Measurements from ENCODE around the gene CD74.
"Not testable (repeated sequence)": the region's sequence is repeated elsewhere in the genome, so short reads cannot be mapped to it uniquely, and the experiment has no call there.

The CD74 gene

GRCh38 chr5:150441813-150442698 lies 29.3 kb upstream of the CD74 start:
- DNase-seq, result no peak

- no peak for DNase-seq
Observed at GRCh38 chr5:150440948-150441812, 28.5 kb upstream of the CD74 start.

- DNase-seq, result no peak
Observed at GRCh38 chr5:150438873-150439546, 26.3 kb upstream of the CD74 start.

GRCh38 chr5:150436141-150436680 lies 23.5 kb upstream of the CD74 start:
- DNase-seq, result peak; percentile 47

- no peak for DNase-seq
Observed at GRCh38 chr5:150434464-150434863, 21.8 kb upstream of the CD74 start.

- DNase-seq, result no peak
Observed at GRCh38 chr5:150431574-150431973, 18.9 kb upstream of the CD74 start.

GRCh38 chr5:150431048-150431447 lies 18.3 kb upstream of the CD74 start:
- no peak for DNase-seq

- no peak for DNase-seq
Observed at GRCh38 chr5:150429410-150429873, 16.7 kb upstream of the CD74 start.

GRCh38 chr5:150428978-150429377 lies 16.3 kb upstream of the CD74 start:
- no peak for DNase-seq

- DNase-seq, result no peak
Observed at GRCh38 chr5:150428106-150428876, 15.6 kb upstream of the CD74 start.

- DNase-seq, result not testable (repeated sequence)
Observed at GRCh38 chr5:150426165-150426564, 13.5 kb upstream of the CD74 start.

GRCh38 chr5:150422758-150423157 lies 10.0 kb upstream of the CD74 start:
- DNase-seq, result no peak

- no peak for DNase-seq
Observed at GRCh38 chr5:150422075-150422474, 9.4 kb upstream of the CD74 start.

- DNase-seq, result no peak
Observed at GRCh38 chr5:150419630-150420270, 7.0 kb upstream of the CD74 start.

- not testable (repeated sequence) for DNase-seq
Observed at GRCh38 chr5:150413902-150414790, 1.4 kb upstream of the CD74 start.

GRCh38 chr5:150413176-150413901 lies 629 bp upstream of the CD74 start:
- DNase-seq, result no peak

GRCh38 chr5:150411245-150411979 lies 1.3 kb downstream of the CD74 start:
- DNase-seq, result no peak

GRCh38 chr5:150410524-150411244 lies 2.0 kb downstream of the CD74 start:
- DNase-seq, result peak; percentile 93

Data from GF-D8 (cell line).